HK-2 (cell line): ENCODE measurements around the gene KDM4C.
A peak's percentile ranks its signal among the peaks of the same experiment; 100 is the strongest.
"Not testable (repeated sequence)": the region's sequence is repeated elsewhere in the genome, so short reads cannot be mapped to it uniquely, and the experiment has no call there.

Experiments
- DNase-seq: peaks from one replicate; pipeline ENCODE4 v3.0.0-alpha.2; 2018; ENCODE audit not compliant: unreplicated experiment

Gene KDM4C

GRCh38 chr9:6931913-6932312 lies 174.1 kb downstream of the KDM4C start:
- DNase-seq: peak; percentile 45

- no peak for DNase-seq
Observed at GRCh38 chr9:6936103-6936502, 178.3 kb downstream of the KDM4C start.

- DNase-seq: no peak
Observed at GRCh38 chr9:6937209-6937608, 179.4 kb downstream of the KDM4C start.

GRCh38 chr9:6938447-6938846 lies 180.7 kb downstream of the KDM4C start:
- DNase-seq: no peak

- no peak for DNase-seq
Observed at GRCh38 chr9:6938873-6939272, 181.1 kb downstream of the KDM4C start.

- DNase-seq: no peak
Observed at GRCh38 chr9:6941501-6941900, 183.7 kb downstream of the KDM4C start.

- DNase-seq: no peak
Observed at GRCh38 chr9:6942406-6942805, 184.6 kb downstream of the KDM4C start.

GRCh38 chr9:6943293-6943692 lies 185.5 kb downstream of the KDM4C start:
- no peak for DNase-seq

GRCh38 chr9:6944093-6944551 lies 186.3 kb downstream of the KDM4C start:
- DNase-seq: no peak

- DNase-seq: no peak
Observed at GRCh38 chr9:6944896-6945295, 187.1 kb downstream of the KDM4C start.

- no peak for DNase-seq
Observed at GRCh38 chr9:6945816-6946215, 188.0 kb downstream of the KDM4C start.

- DNase-seq: no peak
Observed at GRCh38 chr9:6946583-6947166, 188.9 kb downstream of the KDM4C start.

- not testable (repeated sequence) for DNase-seq
Observed at GRCh38 chr9:6948921-6949320, 191.1 kb downstream of the KDM4C start.

- no peak for DNase-seq
Observed at GRCh38 chr9:6955251-6955921, 197.6 kb downstream of the KDM4C start.

GRCh38 chr9:6956879-6957278 lies 199.1 kb downstream of the KDM4C start:
- no peak for DNase-seq

GRCh38 chr9:6959270-6960000 lies 201.7 kb downstream of the KDM4C start:
- no peak for DNase-seq

GRCh38 chr9:6960777-6961176 lies 203.0 kb downstream of the KDM4C start:
- no peak for DNase-seq

GRCh38 chr9:6961845-6962522 lies 204.2 kb downstream of the KDM4C start:
- no peak for DNase-seq

- no peak for DNase-seq
Observed at GRCh38 chr9:6965566-6965965, 207.8 kb downstream of the KDM4C start.

- DNase-seq: no peak
Observed at GRCh38 chr9:6968271-6968670, 210.5 kb downstream of the KDM4C start.

- DNase-seq: no peak
Observed at GRCh38 chr9:6969805-6970204, 212.0 kb downstream of the KDM4C start.

GRCh38 chr9:6973089-6973488 lies 215.3 kb downstream of the KDM4C start:
- no peak for DNase-seq
